ENCODE data around the gene CTBP2.

CTBP2 gene

GRCh38 chr10:125125951-125126735 is 34.2 kb downstream of the CTBP2 start:
- no peak for DNase-seq (ENCODE audit: low read depth, low spot score)

- DNase-seq (ENCODE audit: low read depth, low spot score): no peak
Observed at GRCh38 chr10:125124907-125125306, 35.5 kb downstream of the CTBP2 start.

GRCh38 chr10:125124115-125124487 is 36.3 kb downstream of the CTBP2 start:
- no peak for DNase-seq (ENCODE audit: low read depth, low spot score)

- no peak for DNase-seq (ENCODE audit: low read depth, low spot score)
Observed at GRCh38 chr10:125123476-125124114, 36.8 kb downstream of the CTBP2 start.

- DNase-seq (ENCODE audit: low read depth, low spot score): no peak
Observed at GRCh38 chr10:125122566-125122965, 37.8 kb downstream of the CTBP2 start.

- no peak for DNase-seq (ENCODE audit: low read depth, low spot score)
Observed at GRCh38 chr10:125121003-125121402, 39.4 kb downstream of the CTBP2 start.

- no peak for DNase-seq (ENCODE audit: low read depth, low spot score)
Observed at GRCh38 chr10:125120053-125120710, 40.2 kb downstream of the CTBP2 start.

GRCh38 chr10:125118701-125119100 is 41.7 kb downstream of the CTBP2 start:
- DNase-seq (ENCODE audit: low read depth, low spot score): no peak

- DNase-seq (ENCODE audit: low read depth, low spot score): no peak
Observed at GRCh38 chr10:125118011-125118611, 42.3 kb downstream of the CTBP2 start.

GRCh38 chr10:125116652-125117310 is 43.6 kb downstream of the CTBP2 start:
- no peak for DNase-seq (ENCODE audit: low read depth, low spot score)

- no peak for DNase-seq (ENCODE audit: low read depth, low spot score)
Observed at GRCh38 chr10:125116041-125116649, 44.2 kb downstream of the CTBP2 start.

- no peak for DNase-seq (ENCODE audit: low read depth, low spot score)
Observed at GRCh38 chr10:125115409-125115808, 45.0 kb downstream of the CTBP2 start.

GRCh38 chr10:125114761-125115391 is 45.5 kb downstream of the CTBP2 start:
- no peak for DNase-seq (ENCODE audit: low read depth, low spot score)

- DNase-seq (ENCODE audit: low read depth, low spot score): no peak
Observed at GRCh38 chr10:125113691-125114371, 46.5 kb downstream of the CTBP2 start.

GRCh38 chr10:125112697-125113494 is 47.5 kb downstream of the CTBP2 start:
- no peak for DNase-seq (ENCODE audit: low read depth, low spot score)

- DNase-seq (ENCODE audit: low read depth, low spot score): no peak
Observed at GRCh38 chr10:125111118-125111727, 49.1 kb downstream of the CTBP2 start.

- no peak for DNase-seq (ENCODE audit: low read depth, low spot score)
Observed at GRCh38 chr10:125107965-125108580, 52.3 kb downstream of the CTBP2 start.

- no peak for DNase-seq (ENCODE audit: low read depth, low spot score)
Observed at GRCh38 chr10:125107166-125107949, 53.0 kb downstream of the CTBP2 start.

Data from iPS DF 19.7 (cell line).